OCI-LY7 (cell line): ENCODE data around the gene MAGEC3. TPM values are rescaled to one million over a fixed set of nuclear protein-coding genes. Genes with fewer than 3 reads are reported as not detected.

Experiments
- BruUV-seq: library from RNA; stranded (reverse); fragments of 400-500 nt; replicated peaks from 2 replicates; lab custom pipeline; 2021; lab: Mats Ljungman, UMichigan
- CTCF ChIA-PET: fragments of 300-600 bp; sonication (Branson Sonifier 250); formaldehyde crosslinking; loops from one replicate; lab custom pipeline; 2022; ENCODE audit warnings: antibody characterized with exemption; ENCODE audit not compliant: unreplicated experiment; lab: Charles Lee
- POLR2A ChIA-PET: fragments of 300-600 bp; sonication (Branson Sonifier 250); formaldehyde crosslinking; loops from one replicate; lab custom pipeline; 2022; ENCODE audit warnings: antibody characterized with exemption; lab: Charles Lee
- DNase-seq: peaks from one replicate; pipeline ENCODE4 v3.0.0-alpha.2; 2015; ENCODE audit warnings: low spot score
- H2AFZ ChIP-seq: fragments of 200-600 bp; sonication (generic), shearing (Covaris generic); 2 replicates; pipeline ENCODE4 v1.6.1; 2014; ENCODE audit warnings: mild to moderate bottlenecking, antibody characterized with exemption, low read length, moderate library complexity
- H3K27ac ChIP-seq: fragments of 200-600 bp; sonication (generic); 2 replicates; pipeline ENCODE4 v1.5.1; 2014; ENCODE audit warnings: mixed run types, low read depth, mild to moderate bottlenecking, moderate library complexity, low read length, inconsistent platforms; ENCODE audit not compliant: poor library complexity, severe bottlenecking
- H3K36me3 ChIP-seq: fragments of 200-600 bp; sonication (generic); 2 replicates; pipeline ENCODE4 v1.6.1; 2014; ENCODE audit warnings: mild to moderate bottlenecking, antibody characterized with exemption, low read length, moderate library complexity, mixed read lengths; ENCODE audit not compliant: insufficient read depth
- H3K4me1 ChIP-seq: fragments of 200-600 bp; sonication (generic); 2 replicates; pipeline ENCODE4 v1.5.1; 2014; ENCODE audit warnings: mild to moderate bottlenecking, low read length; ENCODE audit not compliant: insufficient read depth, poor library complexity, severe bottlenecking
- H3K4me2 ChIP-seq: fragments of 200-600 bp; sonication (generic); 2 replicates; pipeline ENCODE4 v1.6.1; 2014; ENCODE audit warnings: mild to moderate bottlenecking, low read length
- H3K4me3 ChIP-seq: fragments of 200-600 bp; sonication (generic); 2 replicates; pipeline ENCODE4 v1.5.1; 2014; ENCODE audit warnings: mild to moderate bottlenecking, low read depth, low read length; ENCODE audit not compliant: poor library complexity, severe bottlenecking
- H3K79me2 ChIP-seq: fragments of 200-600 bp; sonication (generic); 2 replicates; pipeline ENCODE4 v1.6.1; 2016; ENCODE audit warnings: low read depth, mild to moderate bottlenecking, low read length, moderate library complexity, mixed read lengths; ENCODE audit not compliant: insufficient read depth
- H3K9me2 ChIP-seq: fragments of 200-600 bp; sonication (generic); 2 replicates; pipeline ENCODE4 v1.6.1; 2016; ENCODE audit warnings: mild to moderate bottlenecking, low read length, mixed read lengths; ENCODE audit not compliant: insufficient read depth
- H3K9me3 ChIP-seq: fragments of 200-600 bp; sonication (generic); 2 replicates; pipeline ENCODE4 v1.6.1; 2014; ENCODE audit warnings: mild to moderate bottlenecking, mixed run types, low read length, mixed read lengths
- H4K20me1 ChIP-seq: fragments of 200-600 bp; sonication (generic); 2 replicates; pipeline ENCODE4 v1.6.1; 2014; ENCODE audit warnings: mild to moderate bottlenecking, antibody characterized with exemption, low read length, moderate library complexity, mixed read lengths; ENCODE audit not compliant: insufficient read depth
- EZH2phosphoT487 ChIP-seq: fragments of 200-600 bp; sonication (generic); IDR thresholded peaks from 2 replicates; pipeline ENCODE4 v1.6.1; 2018; ENCODE audit warnings: low read depth, borderline replicate concordance, mild to moderate bottlenecking, mixed run types, antibody characterized with exemption, low read length, moderate library complexity, mixed read lengths
- intact Hi-C: fragments of 100-400 bp; cut with micrococcal nuclease; formaldehyde crosslinking; loops from one replicate; pipeline ENCODE4 v1.10.0; 2022; ENCODE audit not compliant: unreplicated experiment
- total RNA-seq, 2 experiments: library from RNA; depleted of rRNA in 1 of 2; stranded (reverse); fragments of >200 nt in 1 of 2; shearing (Covaris generic) in 1 of 2; gene quantifications; 2 replicates each; pipeline ENCODE4 v1.2.3, GENCODE V29; 2014 to 2022
- TF ChIP-seq, protein P1 (sequence below): fragments of 200-600 bp; sonication (generic); conservative IDR thresholded peaks from 2 replicates; pipeline ENCODE4 v1.5.1; 2014; ENCODE audit warnings: mild to moderate bottlenecking, antibody characterized with exemption, low read length, moderate library complexity, mixed read lengths

Gene MAGEC3
- total RNA-seq, 2 experiments from 2014 or later, result not detected

DNA sequence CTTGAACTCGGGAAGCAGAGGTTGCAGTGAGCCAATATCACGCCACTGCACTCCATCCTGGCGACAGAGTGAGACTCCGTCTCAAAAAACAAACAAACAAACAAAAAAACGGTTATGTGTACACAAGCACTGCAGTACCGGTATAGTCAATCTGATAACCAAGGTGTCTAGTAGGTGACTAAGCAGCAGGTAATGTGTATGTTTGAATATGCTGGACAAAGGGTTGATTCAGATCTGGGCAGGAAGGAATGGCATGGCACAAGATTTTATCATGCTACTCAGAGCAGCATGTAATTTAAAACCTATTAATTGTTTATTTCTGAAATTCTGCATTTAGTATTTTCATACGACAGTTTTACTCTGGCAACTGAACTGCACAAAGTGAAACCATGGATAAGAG lies 107.3 kb downstream of the MAGEC3 start:
- no peaks in the 10 kb centered on the region for H3K36me3 ChIP-seq
- H3K9me2 ChIP-seq, result no peaks in the 10 kb centered on the region
- no peak overlapping the region for H3K27ac ChIP-seq
- no TSS peak for BruUV-seq
- no peaks in the 10 kb centered on the region for H4K20me1 ChIP-seq
- CTCF ChIA-PET, result no interaction called here
- TF ChIP-seq, protein P1, sequence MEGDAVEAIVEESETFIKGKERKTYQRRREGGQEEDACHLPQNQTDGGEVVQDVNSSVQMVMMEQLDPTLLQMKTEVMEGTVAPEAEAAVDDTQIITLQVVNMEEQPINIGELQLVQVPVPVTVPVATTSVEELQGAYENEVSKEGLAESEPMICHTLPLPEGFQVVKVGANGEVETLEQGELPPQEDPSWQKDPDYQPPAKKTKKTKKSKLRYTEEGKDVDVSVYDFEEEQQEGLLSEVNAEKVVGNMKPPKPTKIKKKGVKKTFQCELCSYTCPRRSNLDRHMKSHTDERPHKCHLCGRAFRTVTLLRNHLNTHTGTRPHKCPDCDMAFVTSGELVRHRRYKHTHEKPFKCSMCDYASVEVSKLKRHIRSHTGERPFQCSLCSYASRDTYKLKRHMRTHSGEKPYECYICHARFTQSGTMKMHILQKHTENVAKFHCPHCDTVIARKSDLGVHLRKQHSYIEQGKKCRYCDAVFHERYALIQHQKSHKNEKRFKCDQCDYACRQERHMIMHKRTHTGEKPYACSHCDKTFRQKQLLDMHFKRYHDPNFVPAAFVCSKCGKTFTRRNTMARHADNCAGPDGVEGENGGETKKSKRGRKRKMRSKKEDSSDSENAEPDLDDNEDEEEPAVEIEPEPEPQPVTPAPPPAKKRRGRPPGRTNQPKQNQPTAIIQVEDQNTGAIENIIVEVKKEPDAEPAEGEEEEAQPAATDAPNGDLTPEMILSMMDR, result no peak
- DNase-seq, result no peak
- intact Hi-C loops, result no loop called here
- POLR2A ChIA-PET, result no interaction called here
- H3K79me2 ChIP-seq, result no peaks in the 10 kb centered on the region
- no peaks in the 10 kb centered on the region for H3K4me1 ChIP-seq
- no peak overlapping the region for H3K4me3 ChIP-seq
- no peak overlapping the region for H2AFZ ChIP-seq
- no peak overlapping the region for H3K4me2 ChIP-seq
- no peaks in the 10 kb centered on the region for H3K9me3 ChIP-seq

DNA sequence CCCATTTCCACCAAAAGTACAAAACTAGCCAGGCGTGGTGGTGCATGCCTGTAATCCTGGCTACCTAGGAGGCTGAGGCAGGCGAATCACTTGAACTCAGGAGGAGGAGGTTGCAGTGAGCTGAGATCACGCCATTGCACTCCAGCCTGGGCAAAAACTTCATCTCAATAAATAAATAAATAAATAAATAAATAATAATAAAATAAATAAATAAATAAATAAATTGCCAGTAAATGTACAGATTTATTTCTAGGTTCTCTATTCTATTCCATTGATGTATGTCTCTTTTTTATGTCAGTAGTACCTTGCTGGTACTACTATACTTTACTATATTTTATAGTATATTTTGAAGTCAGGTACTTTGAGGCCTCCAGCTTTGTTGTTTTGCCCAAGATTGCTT lies 109.2 kb downstream of the MAGEC3 start:
- Histone ChIP-seq H4K20me1 (no peaks in the 10 kb centered on the region), H3K36me3 (no peaks in the 10 kb centered on the region), H3K27ac (no peak overlapping the region), H3K79me2 (no peaks in the 10 kb centered on the region), H2AFZ (no peak overlapping the region), H3K4me2 (no peak overlapping the region), H3K9me3 (no peaks in the 10 kb centered on the region), H3K9me2 (no peaks in the 10 kb centered on the region), H3K4me3 (no peak overlapping the region), H3K4me1 (no peaks in the 10 kb centered on the region)
- DNase-seq, result no peak
- ChIA-PET POLR2A (no interaction called here), CTCF (no interaction called here)
- BruUV-seq, result no TSS peak
- intact Hi-C loops, result no loop called here
- TF ChIP-seq EZH2phosphoT487, result no peak
- TF ChIP-seq, protein P1, result no peak

Other genes with a start within 250 kb of the MAGEC3 start
- gene SPANXA2, start 248.6 kb upstream of the MAGEC3 start, total RNA-seq (2014; rRNA removed; shearing (Covaris generic)), result not detected in 2 replicates
- gene SPANXA2, start 248.6 kb upstream of the MAGEC3 start, total RNA-seq (2022), result not detected in 2 replicates
- not detected in 2 replicates for gene SPANXD, start 139.6 kb upstream of the MAGEC3 start, total RNA-seq (2014; rRNA removed; shearing (Covaris generic))
- not detected in 2 replicates for gene SPANXD, start 139.6 kb upstream of the MAGEC3 start, total RNA-seq (2022)
- gene MAGEC1, start 65.6 kb downstream of the MAGEC3 start, total RNA-seq (2014; rRNA removed; shearing (Covaris generic)), result not detected in 2 replicates
- not detected in 2 replicates for gene MAGEC1, start 65.6 kb downstream of the MAGEC3 start, total RNA-seq (2022)